Endothelial cell of umbilical vein (primary cell): ENCODE results near the gene HMG20A. TPM values are rescaled to one million over a fixed set of nuclear protein-coding genes. Genes with fewer than 3 reads are reported as not detected.

Experiments used
- BruUV-seq: library from RNA; stranded (reverse); fragments of 400-500 nt; replicated peaks from 2 replicates; lab custom pipeline; 2021; lab: Mats Ljungman, UMichigan
- CTCF ChIA-PET: fragments of 300-600, 350-600 bp; sonication (Branson Sonifier 250); formaldehyde crosslinking; loops from one replicate; lab custom pipeline; 2021; ENCODE audit warnings: antibody characterized with exemption, inconsistent platforms; lab: Charles Lee
- POLR2A ChIA-PET: fragments of 300-600, 350-600 bp; sonication (Branson Sonifier 250); formaldehyde crosslinking; loops from one replicate; lab custom pipeline; 2021; ENCODE audit warnings: antibody characterized with exemption, inconsistent platforms; lab: Charles Lee
- DNase-seq: peaks from one replicate; pipeline ENCODE4 v3.0.0-alpha.2; 2011; ENCODE audit warnings: low read depth, low spot score
- FAIRE-seq: peaks from 2 replicates; lab custom pipeline; 2011; peaks lifted over from hg19 to GRCh38; lab: Jason Lieb, UNC
- H2AFZ ChIP-seq: 2 replicates; pipeline ENCODE4 v1.6.0; 2012; ENCODE audit warnings: low read depth, low read length, control low read depth, inconsistent platforms
- H3K27ac ChIP-seq: 2 replicates; pipeline ENCODE4 v1.5.1; 2011; ENCODE audit warnings: low read depth, mild to moderate bottlenecking, control low read depth, low read length, moderate library complexity; ENCODE audit not compliant: insufficient read depth
- H3K27me3 ChIP-seq, 2 experiments: 2 replicates each; pipeline versions ENCODE4 v1.6.0 to v1.6.1; 2011; ENCODE audit warnings: low read length in 2 of 2, mixed read lengths in 1 of 2; ENCODE audit not compliant: control insufficient read depth in 2 of 2, insufficient read depth in 2 of 2
- H3K36me3 ChIP-seq, 2 experiments: 2 replicates in 1 of 2; 3 replicates in 1 of 2; pipeline ENCODE4 v1.5.1; 2011; ENCODE audit warnings: low read length in 2 of 2, mild to moderate bottlenecking in 1 of 2, moderate library complexity in 1 of 2; ENCODE audit not compliant: control insufficient read depth in 2 of 2, insufficient read depth in 2 of 2; ENCODE audit errors: extremely low read depth in 1 of 2
- H3K4me1 ChIP-seq: 3 replicates; pipeline ENCODE4 v1.5.1; 2011; ENCODE audit warnings: mild to moderate bottlenecking, low read length; ENCODE audit not compliant: control insufficient read depth, insufficient read depth; ENCODE audit errors: extremely low read depth
- H3K4me2 ChIP-seq: 2 replicates; pipeline ENCODE4 v1.6.1; 2011; ENCODE audit warnings: low read length, control low read depth, mixed read lengths; ENCODE audit not compliant: insufficient read depth
- H3K4me3 ChIP-seq, 3 experiments: fragments of 200-600 bp in 1 of 3; sonication (generic), shearing (Covaris generic) in 1 of 3; replicated peaks in 1 of 3; 2 replicates each; pipeline ENCODE4 v1.5.1; 2011 to 2016; ENCODE audit warnings: control low read depth in 3 of 3, low read length in 3 of 3, mild to moderate bottlenecking in 2 of 3, inconsistent platforms in 1 of 3, low read depth in 1 of 3, moderate library complexity in 1 of 3; ENCODE audit not compliant: insufficient read depth in 1 of 3
- H3K79me2 ChIP-seq: 2 replicates; pipeline ENCODE4 v1.6.0; 2012; ENCODE audit warnings: low read length, inconsistent platforms; ENCODE audit not compliant: control insufficient read depth, insufficient read depth
- H3K9ac ChIP-seq: replicated peaks from 2 replicates; pipeline ENCODE3; 2011; ENCODE audit warnings: low read length, control low read depth; ENCODE audit not compliant: insufficient read depth; ENCODE audit errors: extremely low read depth
- H3K9me1 ChIP-seq: replicated peaks from 3 replicates; pipeline ENCODE4 v1.6.0; 2011; ENCODE audit warnings: mild to moderate bottlenecking, low read length; ENCODE audit not compliant: control insufficient read depth, insufficient read depth; ENCODE audit errors: extremely low read depth
- H3K9me3 ChIP-seq: replicated peaks from 2 replicates; pipeline ENCODE4 v1.5.1; 2012; ENCODE audit warnings: low read length, inconsistent platforms; ENCODE audit not compliant: control insufficient read depth, insufficient read depth
- H4K20me1 ChIP-seq: replicated peaks from 2 replicates; pipeline ENCODE3; 2011; ENCODE audit warnings: mild to moderate bottlenecking, low read length; ENCODE audit not compliant: control insufficient read depth, insufficient read depth; ENCODE audit errors: extremely low read depth
- CTCF ChIP-seq, 2 donors: IDR thresholded peaks; 1 replicate in 1 of 2; 2 replicates in 1 of 2; pipeline ENCODE4 v1.5.1; 2011; ENCODE audit warnings: low read length in 2 of 2, mild to moderate bottlenecking in 2 of 2, moderate library complexity in 2 of 2, control low read depth in 1 of 2, inconsistent platforms in 1 of 2, low read depth in 1 of 2; ENCODE audit not compliant: insufficient read depth in 1 of 2; ENCODE audit errors: extremely low read depth in 1 of 2
- EZH2 ChIP-seq: IDR thresholded peaks from 2 replicates; pipeline ENCODE4 v1.6.1; 2012; ENCODE audit warnings: borderline replicate concordance, low read depth, mild to moderate bottlenecking, moderate library complexity, low read length, inconsistent platforms; ENCODE audit not compliant: severe bottlenecking
- FOS ChIP-seq: IDR thresholded peaks from 2 replicates; pipeline ENCODE4 v1.6.1; 2011; ENCODE audit warnings: mild to moderate bottlenecking, low read length, moderate library complexity, borderline replicate concordance; ENCODE audit not compliant: insufficient read depth
- GATA2 ChIP-seq: IDR thresholded peaks from 2 replicates; pipeline ENCODE4 v1.7.0; 2011; ENCODE audit warnings: low read depth, mild to moderate bottlenecking, moderate library complexity, mixed read lengths, low read length; ENCODE audit not compliant: insufficient read length, insufficient read depth
- JUN ChIP-seq: IDR thresholded peaks from 2 replicates; pipeline ENCODE4 v1.6.1; 2011; ENCODE audit warnings: borderline replicate concordance, low read depth; ENCODE audit not compliant: insufficient read length, insufficient read depth
- MAX ChIP-seq: IDR thresholded peaks from 2 replicates; pipeline ENCODE4 v1.6.1; 2011; ENCODE audit not compliant: insufficient read depth, insufficient read length
- MYC ChIP-seq: IDR thresholded peaks from one replicate; pipeline ENCODE4 v1.6.1; 2011; ENCODE audit warnings: mild to moderate bottlenecking, low read depth, low read length
- POLR2A ChIP-seq: IDR thresholded peaks from 2 replicates; pipeline ENCODE4 v1.6.1; 2012; ENCODE audit warnings: low read depth, mild to moderate bottlenecking, control low read depth, low read length
- POLR2AphosphoS5 ChIP-seq: IDR thresholded peaks from 2 replicates; pipeline ENCODE4 v1.6.1; 2012; ENCODE audit warnings: low read depth, mild to moderate bottlenecking, control low read depth, low read length, moderate library complexity; ENCODE audit not compliant: insufficient read depth
- dilution Hi-C: fragments of 300-500 bp; cut with MboI; formaldehyde crosslinking; loops from one replicate; pipeline ENCODE4 v1.15.0; 2019; ENCODE audit warnings: low sequenced_read_pairs; ENCODE audit not compliant: extremely low pct_ligation_motif_present
- intact Hi-C: fragments of 100-400 bp; cut with micrococcal nuclease; formaldehyde crosslinking; loops from one replicate; pipeline ENCODE4 v1.10.0; 2022
- polyA plus RNA-seq, 4 experiments: library from polyadenylated mRNA; depleted of rRNA in 3 of 4; stranded (reverse) in 3 of 4; unstranded in 1 of 4; fragments of >200 nt; gene quantifications; 2 replicates each; pipeline versions ENCODE4 v1.2.1 to v1.2.3, GENCODE V29; 2011 to 2012; ENCODE audit warnings: missing spikeins in 1 of 4
- total RNA-seq: library from RNA; stranded (reverse); gene quantifications from 2 replicates; pipeline ENCODE4 v1.2.3, GENCODE V29; 2021

The HMG20A gene
- total and polyA plus RNA-seq, 2 donors (not counting 3 experiments of a cell fraction or from before 2014, with no cell fraction given) = 35.8 to 44.0 TPM

GRCh38 chr15:77415450-77416147 is 5.1 kb upstream of the HMG20A start:
- POLR2A ChIA-PET = no interaction called here

More at GRCh38 chr15:77415450-77416147, 5.1 kb upstream of the HMG20A start:
- FAIRE-seq (no peak), DNase-seq (no peak)
- Histone ChIP-seq H3K79me2 (peaks cover 89% of the 10 kb centered on the region), H3K36me3 (no peaks in the 10 kb centered on the region), H3K4me3 (no peak overlapping the region), H3K4me1 (peaks cover 32% of the 10 kb centered on the region), H3K27ac (no peak overlapping the region), H3K9ac (no peak overlapping the region), H4K20me1 (peaks cover 28% of the 10 kb centered on the region), H3K27me3 (no peaks in the 10 kb centered on the region), H3K4me2 (no peak overlapping the region), H3K9me3 (no peaks in the 10 kb centered on the region), H2AFZ (no peak overlapping the region), H3K9me1 (no peaks in the 10 kb centered on the region)
- dilution Hi-C loops = no loop called here
- CTCF ChIA-PET = interaction anchor here (1.0 to 4.7 kb wide), 4 partner anchors 67 to 128 kb away, joined by 3 to 34 read pairs (median 6); no protein-coding TSS in a partner anchor
- TF ChIP-seq CTCF (IDR thresholded peaks at IDR 0.05; ENCODE audit: extremely low read depth in 1 of 2, insufficient read depth in 1 of 2, low read depth in 1 of 2, low read length in 2 of 2) (no peak), JUN (no peak), MYC (no peak), POLR2AphosphoS5 (no peak), EZH2 (no peak), MAX (no peak), POLR2A (no peak), FOS (no peak), GATA2 (no peak)
- BruUV-seq = no TSS peak
- intact Hi-C loops = loop anchor here (5.0 kb wide), 1 partner anchor 48 kb away; no protein-coding TSS in a partner anchor
